Left ventricle myocardium inferior (tissue), 1 donor: Measurements from ENCODE around the gene ALDH3A1. TPM values are rescaled to one million over a fixed set of nuclear protein-coding genes. Genes with fewer than 3 reads are reported as not detected.
A peak's percentile ranks its signal among the peaks of the same experiment; 100 is the strongest.

ENCODE experiments used
- DNase-seq: peaks from one replicate; pipeline ENCODE4 v3.0.0-alpha.2; 2020
- H3K27ac ChIP-seq: fragments of 200-600 bp; replicated peaks from 2 replicates; pipeline ENCODE4 v1.8.0; 2021
- H3K27me3 ChIP-seq: fragments of 200-600 bp; 2 replicates; pipeline ENCODE4 v1.8.0; 2021; ENCODE audit warnings: low read depth
- H3K36me3 ChIP-seq: fragments of 200-600 bp; 2 replicates; pipeline ENCODE4 v1.8.0; 2021
- H3K4me1 ChIP-seq: fragments of 200-600 bp; 2 replicates; pipeline ENCODE4 v1.8.0; 2021
- H3K4me3 ChIP-seq: fragments of 200-600 bp; 2 replicates; pipeline ENCODE4 v1.8.0; 2021; ENCODE audit warnings: mild to moderate bottlenecking, moderate library complexity
- H3K9me3 ChIP-seq: fragments of 200-600 bp; replicated peaks from 2 replicates; pipeline ENCODE4 v1.8.0; 2021
- CTCF ChIP-seq: fragments of 200-600 bp; IDR thresholded peaks from 2 replicates; pipeline ENCODE4 v1.8.0; 2021; ENCODE audit warnings: antibody characterized with exemption, mild to moderate bottlenecking, borderline replicate concordance
- intact Hi-C: fragments of 100-400 bp; cut with micrococcal nuclease; formaldehyde crosslinking; loops from one replicate; pipeline ENCODE4 v1.11.0; 2022
- total RNA-seq: library from RNA; stranded (reverse); fragmentation: NEBNext Ultra II Directional; extraction: Animal tissue kit (Norgen Biotek cat#: 25700); gene quantifications from one replicate; pipeline ENCODE4 v1.2.1, GENCODE V29; 2021
- donor health status: DM: no; HTN: yes; CAD: no; lungs with severe emphysema.

The ALDH3A1 gene
- total RNA-seq, 1 donor from 2014 or later = not detected

- intact Hi-C loops = no loop called here
- no peak for DNase-seq
- H3K4me1 ChIP-seq = peaks cover 30% of the 10 kb centered on the region
- H3K27ac ChIP-seq = peak overlapping the region; percentile 73
- TF ChIP-seq CTCF = no peak
- no peaks in the 10 kb centered on the region for H3K36me3 ChIP-seq
- H3K27me3 ChIP-seq = no peaks in the 10 kb centered on the region
- H3K9me3 ChIP-seq = no peaks in the 10 kb centered on the region
- no peak overlapping the region for H3K4me3 ChIP-seq
Observed at GRCh38 chr17:19703828-19704613, 44.1 kb downstream of the ALDH3A1 start.

DNA sequence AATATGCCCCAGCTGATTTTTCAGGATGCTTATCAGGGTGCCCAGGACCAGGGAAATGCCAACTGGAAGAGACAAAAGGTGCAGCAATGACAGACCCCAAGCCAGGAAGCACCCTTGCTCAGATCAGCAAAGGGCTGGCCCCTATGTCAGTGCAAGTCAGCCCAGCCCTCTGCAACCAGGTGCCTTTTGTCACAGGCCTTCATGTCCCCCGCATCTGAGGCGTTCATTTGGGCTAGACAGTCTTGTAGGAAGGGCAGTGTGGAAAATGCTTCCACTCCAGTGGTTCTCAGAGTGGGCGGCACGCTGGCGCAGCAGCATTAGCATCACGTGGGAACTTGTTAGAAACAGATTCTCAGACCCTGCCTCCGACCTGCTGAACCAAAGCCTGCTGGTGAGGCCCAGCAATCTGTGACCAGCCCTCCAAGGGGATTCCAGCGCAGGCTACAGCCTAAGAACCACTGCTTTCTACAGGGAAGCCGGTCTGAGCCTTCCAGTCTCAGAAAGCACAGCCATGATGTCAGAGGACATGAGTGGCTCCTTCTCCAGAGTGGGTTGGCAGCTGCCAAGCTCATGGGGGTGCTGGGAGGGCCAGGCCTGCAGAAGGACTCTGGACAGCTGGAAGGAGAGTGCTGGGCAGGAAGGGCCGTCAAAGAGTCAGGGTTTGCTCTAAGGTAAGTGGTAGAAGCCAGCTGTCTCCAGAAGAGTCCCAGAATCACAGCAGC, 44.8 kb downstream of the ALDH3A1 start:
- DNase-seq = no peak
- Histone ChIP-seq H3K27ac (peak overlapping the region; percentile 73), H3K36me3 (no peaks in the 10 kb centered on the region), H3K27me3 (no peaks in the 10 kb centered on the region), H3K9me3 (no peaks in the 10 kb centered on the region), H3K4me3 (no peak overlapping the region), H3K4me1 (peaks cover 30% of the 10 kb centered on the region)
- intact Hi-C loops = no loop called here
- no peak for TF ChIP-seq CTCF

GRCh38 chr17:19702217-19702641, 45.9 kb downstream of the ALDH3A1 start:
- DNase-seq = no peak
- TF ChIP-seq CTCF = no peak
- Histone ChIP-seq H3K27me3 (no peaks in the 10 kb centered on the region), H3K36me3 (no peaks in the 10 kb centered on the region), H3K4me1 (peaks cover 24% of the 10 kb centered on the region), H3K4me3 (no peak overlapping the region), H3K9me3 (no peaks in the 10 kb centered on the region), H3K27ac (peak overlapping the region; percentile 73)
- intact Hi-C loops = no loop called here

Other genes starting within 250 kb of the ALDH3A1 start
- 12.9 TPM for gene SLC47A1, start 214.4 kb downstream of the ALDH3A1 start, total RNA-seq
- 65.2 TPM for gene ALDH3A2, start 99.5 kb downstream of the ALDH3A1 start, total RNA-seq
- not detected for gene SLC47A2, start 31.7 kb downstream of the ALDH3A1 start, total RNA-seq
- 19.1 TPM for gene ULK2, start 119.6 kb upstream of the ALDH3A1 start, total RNA-seq
- 12.9 TPM for gene AKAP10, start 229.5 kb upstream of the ALDH3A1 start, total RNA-seq